ENCODE results near the gene CLOCK.
"Not testable (repeated sequence)": the region's sequence is repeated elsewhere in the genome, so short reads cannot be mapped to it uniquely, and the experiment has no call there.

Gene CLOCK

DNA sequence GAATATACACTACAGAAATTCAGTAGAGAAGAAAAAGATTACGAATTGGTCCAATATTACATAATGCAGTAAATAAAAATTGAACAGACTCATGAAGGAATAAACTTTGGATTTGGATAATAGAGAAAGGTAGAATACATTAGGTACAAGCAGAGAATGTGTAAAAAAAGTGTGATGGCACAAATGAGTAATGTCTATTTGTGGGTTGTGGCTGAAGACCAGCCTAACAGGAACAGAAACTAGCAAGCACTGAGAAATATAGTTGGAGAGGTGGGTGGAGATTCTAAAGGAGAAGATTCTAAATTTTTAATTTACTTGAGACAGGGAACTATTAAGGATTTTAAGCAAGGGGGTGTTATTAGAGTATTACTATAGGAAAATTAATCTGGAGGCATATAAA lies 15.2 kb upstream of the CLOCK start:
- Histone ChIP-seq H3K4me1 (ENCODE audit: control insufficient read depth in 2 of 2, insufficient read depth in 2 of 2, low read length in 2 of 2) (no peaks in the 10 kb centered on the region), H3K27ac (ENCODE audit: low read depth in 2 of 2, low read length in 2 of 2) (no peak overlapping the region), H3K4me3 (ENCODE audit: low read length in 2 of 2) (no peak overlapping the region), H3K9ac (ENCODE audit: low read depth in 1 of 2, low read length in 2 of 2) (no peak overlapping the region), H3K27me3 (ENCODE audit: control insufficient read depth in 2 of 2, insufficient read depth in 2 of 2, low read length in 2 of 2) (no peaks in the 10 kb centered on the region), H3K36me3 (ENCODE audit: control insufficient read depth in 2 of 2, insufficient read depth in 2 of 2, low read length in 2 of 2) (no peaks in the 10 kb centered on the region), H3K9me3 (ENCODE audit: control insufficient read depth in 2 of 2, low read length in 2 of 2) (no peaks in the 10 kb centered on the region)

DNA sequence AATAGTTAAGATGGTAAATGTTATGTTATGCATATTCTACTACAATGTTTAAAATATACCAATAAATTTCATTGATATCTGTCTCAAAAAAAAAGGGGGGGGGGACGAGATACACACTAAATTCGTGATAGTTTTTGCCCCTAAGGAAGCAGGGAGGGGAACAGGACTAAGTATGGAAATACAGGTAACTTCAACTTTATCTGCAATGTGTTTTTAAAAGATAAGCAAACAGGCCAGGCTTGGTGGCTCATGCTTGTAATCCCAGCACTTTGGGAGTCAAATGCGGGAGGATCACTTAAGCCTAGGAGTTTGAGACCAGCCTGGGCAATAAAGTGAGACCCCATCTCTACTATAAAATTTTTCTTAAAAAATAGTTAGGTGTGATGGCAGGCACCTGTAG lies 13.4 kb upstream of the CLOCK start:
- no peaks in the 10 kb centered on the region for H3K36me3 ChIP-seq (ENCODE audit: control insufficient read depth in 2 of 2, insufficient read depth in 2 of 2, low read length in 2 of 2)
- H3K4me3 ChIP-seq (ENCODE audit: low read length in 2 of 2) = no peak overlapping the region
- no peaks in the 10 kb centered on the region for H3K9me3 ChIP-seq (ENCODE audit: control insufficient read depth in 2 of 2, low read length in 2 of 2)
- H3K27me3 ChIP-seq (ENCODE audit: control insufficient read depth in 2 of 2, insufficient read depth in 2 of 2, low read length in 2 of 2) = no peaks in the 10 kb centered on the region
- no peak overlapping the region for H3K9ac ChIP-seq (ENCODE audit: low read depth in 1 of 2, low read length in 2 of 2)
- H3K27ac ChIP-seq (ENCODE audit: low read depth in 2 of 2, low read length in 2 of 2) = no peak overlapping the region
- no peaks in the 10 kb centered on the region for H3K4me1 ChIP-seq (ENCODE audit: control insufficient read depth in 2 of 2, insufficient read depth in 2 of 2, low read length in 2 of 2)

DNA sequence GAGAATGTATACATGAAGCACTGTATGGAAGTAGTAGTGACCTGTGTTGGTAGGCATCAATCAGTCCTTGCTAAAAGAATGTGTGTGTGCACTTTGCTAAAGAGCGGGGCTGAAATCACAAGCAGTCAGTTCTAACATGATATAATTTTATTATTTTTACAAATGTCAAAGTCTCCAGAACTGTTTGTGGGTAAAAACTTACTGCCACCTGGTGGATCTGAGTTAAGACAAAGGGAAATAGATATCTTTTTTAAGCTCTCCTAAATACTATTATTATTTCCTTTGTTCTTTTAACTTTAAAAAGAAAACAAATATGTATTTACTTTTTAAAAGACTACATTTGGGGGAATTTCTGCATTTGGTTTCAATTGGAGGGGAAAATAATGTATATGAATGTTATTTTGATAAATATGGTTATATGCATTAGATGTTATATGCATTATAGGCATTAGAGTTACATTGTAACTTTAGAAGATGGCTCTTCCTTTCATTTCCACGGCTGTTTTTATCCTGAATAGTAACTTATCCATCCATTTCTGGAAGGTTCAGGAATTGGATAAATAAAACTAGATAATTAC lies 7.8 kb upstream of the CLOCK start:
- Histone ChIP-seq H3K27me3 (ENCODE audit: control insufficient read depth in 2 of 2, insufficient read depth in 2 of 2, low read length in 2 of 2) (no peaks in the 10 kb centered on the region), H3K9ac (ENCODE audit: low read depth in 1 of 2, low read length in 2 of 2) (no peak overlapping the region), H3K9me3 (ENCODE audit: control insufficient read depth in 2 of 2, low read length in 2 of 2) (no peaks in the 10 kb centered on the region), H3K36me3 (ENCODE audit: control insufficient read depth in 2 of 2, insufficient read depth in 2 of 2, low read length in 2 of 2) (no peaks in the 10 kb centered on the region), H3K4me3 (ENCODE audit: low read length in 2 of 2) (no peak overlapping the region), H3K27ac (ENCODE audit: low read depth in 2 of 2, low read length in 2 of 2) (no peak overlapping the region), H3K4me1 (ENCODE audit: control insufficient read depth in 2 of 2, insufficient read depth in 2 of 2, low read length in 2 of 2) (peaks cover 0 to 1% of the 10 kb centered on the region in 2 donors)

DNA sequence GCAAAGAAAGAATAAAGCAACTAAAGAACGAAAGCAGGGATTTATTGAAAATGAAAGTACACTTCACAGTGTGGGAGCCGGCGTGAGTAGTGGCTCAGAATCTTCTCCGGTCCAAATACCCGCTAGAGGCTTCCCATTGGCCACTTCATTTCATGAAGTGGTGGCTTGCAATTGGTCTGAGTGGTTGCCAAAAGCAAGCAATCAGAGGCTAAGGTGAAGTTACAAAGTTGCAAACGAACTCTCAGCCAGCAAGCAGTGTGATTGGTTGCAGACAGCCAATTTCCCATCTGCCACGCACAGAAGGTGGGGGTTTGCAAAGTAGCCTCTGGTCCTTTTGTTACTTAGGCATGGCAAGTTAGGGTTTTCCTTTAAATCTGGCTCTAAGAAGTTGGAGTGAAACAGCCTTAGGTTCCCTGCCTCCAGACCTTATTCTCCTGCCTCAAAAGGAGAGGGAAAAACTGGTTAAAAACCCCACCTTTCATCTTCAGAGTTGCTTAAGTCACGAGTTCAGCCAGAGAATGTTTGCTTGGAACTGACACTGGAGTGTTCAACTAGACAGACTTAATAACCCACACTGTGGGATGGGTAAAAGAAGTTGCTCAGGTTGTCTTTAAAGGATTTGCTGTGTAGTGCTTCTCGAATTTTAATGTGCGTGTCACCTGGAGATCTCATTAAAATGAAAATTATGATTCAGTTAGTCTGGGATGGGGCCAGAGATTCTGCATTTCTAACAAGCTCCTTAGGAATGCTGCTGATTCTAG lies 6.9 kb upstream of the CLOCK start:
- Histone ChIP-seq H3K27me3 (ENCODE audit: control insufficient read depth in 2 of 2, insufficient read depth in 2 of 2, low read length in 2 of 2) (no peaks in the 10 kb centered on the region), H3K36me3 (ENCODE audit: control insufficient read depth in 2 of 2, insufficient read depth in 2 of 2, low read length in 2 of 2) (no peaks in the 10 kb centered on the region), H3K4me3 (ENCODE audit: low read length in 2 of 2) (peak overlapping the region; percentile 51 to 63), H3K9ac (ENCODE audit: low read depth in 1 of 2, low read length in 2 of 2) (peak overlapping the region in 1 of 2 donors; percentile 26), H3K9me3 (ENCODE audit: control insufficient read depth in 2 of 2, low read length in 2 of 2) (no peaks in the 10 kb centered on the region), H3K27ac (ENCODE audit: low read depth in 2 of 2, low read length in 2 of 2) (no peak overlapping the region), H3K4me1 (ENCODE audit: control insufficient read depth in 2 of 2, insufficient read depth in 2 of 2, low read length in 2 of 2) (peaks cover 0 to 2% of the 10 kb centered on the region in 2 donors)

DNA sequence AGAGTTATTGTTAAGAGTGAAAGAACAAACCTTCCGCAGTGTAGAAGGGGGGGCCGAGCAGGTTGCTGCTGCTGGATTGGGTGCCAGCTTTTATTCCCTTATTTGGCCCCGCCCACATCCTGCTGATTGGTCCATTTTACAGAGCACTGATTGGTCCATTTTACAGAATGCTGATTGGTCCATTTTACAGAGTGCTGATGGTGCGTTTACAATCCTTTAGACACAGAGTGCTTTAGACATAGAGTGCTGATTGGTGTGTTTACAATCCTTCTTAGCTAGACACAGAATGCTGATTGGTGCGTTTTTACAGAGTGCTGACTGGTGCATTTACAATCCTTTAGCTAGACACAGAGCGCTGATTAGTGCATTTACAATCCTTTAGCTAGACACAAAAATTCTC lies 5.3 kb upstream of the CLOCK start:
- H3K9me3 ChIP-seq (ENCODE audit: control insufficient read depth in 2 of 2, low read length in 2 of 2); H3K4me3 ChIP-seq (ENCODE audit: low read length in 2 of 2); H3K36me3 ChIP-seq (ENCODE audit: control insufficient read depth in 2 of 2, insufficient read depth in 2 of 2, low read length in 2 of 2); H3K27me3 ChIP-seq (ENCODE audit: control insufficient read depth in 2 of 2, insufficient read depth in 2 of 2, low read length in 2 of 2); H3K4me1 ChIP-seq (ENCODE audit: control insufficient read depth in 2 of 2, insufficient read depth in 2 of 2, low read length in 2 of 2); H3K9ac ChIP-seq (ENCODE audit: low read depth in 1 of 2, low read length in 2 of 2); H3K27ac ChIP-seq (ENCODE audit: low read depth in 2 of 2, low read length in 2 of 2): not testable (repeated sequence)

DNA sequence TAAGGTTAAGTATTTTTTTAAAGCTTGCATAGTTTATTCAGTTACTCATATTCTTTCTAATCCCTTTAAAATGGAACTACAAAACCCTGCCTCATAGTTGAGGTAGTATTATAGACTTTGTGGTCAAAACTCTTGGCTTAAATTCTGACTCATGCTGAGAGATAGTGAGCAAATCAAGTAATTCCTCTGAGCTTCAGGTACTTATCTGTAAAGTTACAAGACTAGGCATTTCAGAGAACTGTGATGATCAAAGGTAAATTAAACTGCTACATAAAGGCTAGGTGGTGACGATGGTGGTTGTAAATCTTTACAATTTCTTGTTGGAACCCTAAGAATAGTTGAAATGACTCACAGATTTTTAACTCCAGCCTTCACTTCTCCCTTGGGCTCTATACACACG lies 3.2 kb upstream of the CLOCK start:
- no peak overlapping the region for H3K9ac ChIP-seq (ENCODE audit: low read depth in 1 of 2, low read length in 2 of 2)
- H3K9me3 ChIP-seq (ENCODE audit: control insufficient read depth in 2 of 2, low read length in 2 of 2) = no peaks in the 10 kb centered on the region
- no peak overlapping the region for H3K4me3 ChIP-seq (ENCODE audit: low read length in 2 of 2)
- H3K27ac ChIP-seq (ENCODE audit: low read depth in 2 of 2, low read length in 2 of 2) = no peak overlapping the region
- peaks cover 0 to 2% of the 10 kb centered on the region in 2 donors for H3K4me1 ChIP-seq (ENCODE audit: control insufficient read depth in 2 of 2, insufficient read depth in 2 of 2, low read length in 2 of 2)
- H3K27me3 ChIP-seq (ENCODE audit: control insufficient read depth in 2 of 2, insufficient read depth in 2 of 2, low read length in 2 of 2) = no peaks in the 10 kb centered on the region
- no peaks in the 10 kb centered on the region for H3K36me3 ChIP-seq (ENCODE audit: control insufficient read depth in 2 of 2, insufficient read depth in 2 of 2, low read length in 2 of 2)

DNA sequence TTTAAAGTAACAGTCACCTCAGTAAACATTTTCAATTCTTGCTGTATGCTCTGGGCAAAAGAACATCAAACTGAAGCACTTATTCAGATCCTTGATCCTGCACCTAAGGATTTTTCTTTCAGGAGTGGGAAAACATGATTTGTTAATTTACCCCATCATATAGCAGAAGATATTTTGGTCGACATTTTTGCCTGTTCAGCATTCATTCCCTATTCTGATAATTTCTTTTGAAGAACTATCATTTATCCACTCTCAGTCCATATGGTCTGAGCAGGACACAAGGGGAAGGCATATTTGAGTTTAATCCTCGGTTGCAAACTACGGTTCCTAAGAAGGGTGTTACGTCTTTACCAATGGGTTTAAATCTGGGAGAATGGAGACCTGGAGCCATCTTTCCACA lies 1.2 kb upstream of the CLOCK start:
- H3K9ac ChIP-seq (ENCODE audit: low read depth in 1 of 2, low read length in 2 of 2) = no peak overlapping the region
- H3K36me3 ChIP-seq (ENCODE audit: control insufficient read depth in 2 of 2, insufficient read depth in 2 of 2, low read length in 2 of 2) = no peaks in the 10 kb centered on the region
- H3K4me3 ChIP-seq (ENCODE audit: low read length in 2 of 2) = peak overlapping the region in 1 of 2 donors; percentile 89
- H3K9me3 ChIP-seq (ENCODE audit: control insufficient read depth in 2 of 2, low read length in 2 of 2) = no peaks in the 10 kb centered on the region
- peak overlapping the region; percentile 92 to 94 for H3K27ac ChIP-seq (ENCODE audit: low read depth in 2 of 2, low read length in 2 of 2)
- peaks cover 2 to 5% of the 10 kb centered on the region in 2 donors for H3K4me1 ChIP-seq (ENCODE audit: control insufficient read depth in 2 of 2, insufficient read depth in 2 of 2, low read length in 2 of 2)
- H3K27me3 ChIP-seq (ENCODE audit: control insufficient read depth in 2 of 2, insufficient read depth in 2 of 2, low read length in 2 of 2) = no peaks in the 10 kb centered on the region

DNA sequence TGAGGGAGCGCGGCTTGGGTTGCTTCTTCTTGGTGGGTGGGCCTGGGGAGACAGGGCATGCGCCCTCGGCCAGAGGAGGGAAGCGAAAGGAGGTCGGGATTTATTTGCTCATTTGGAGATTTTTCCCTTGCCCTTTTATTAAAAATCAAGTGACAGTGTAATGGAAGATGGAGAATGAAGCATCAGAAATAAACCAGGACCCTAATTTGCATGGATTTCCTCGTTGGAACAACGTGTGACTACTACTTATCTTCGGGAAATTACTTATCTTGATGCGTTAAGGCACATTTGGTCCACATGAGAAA lies 709 bp upstream of the CLOCK start:
- Histone ChIP-seq H3K9me3 (ENCODE audit: control insufficient read depth in 2 of 2, low read length in 2 of 2) (no peaks in the 10 kb centered on the region), H3K27ac (ENCODE audit: low read depth in 2 of 2, low read length in 2 of 2) (peak overlapping the region; percentile 92 to 94)

DNA sequence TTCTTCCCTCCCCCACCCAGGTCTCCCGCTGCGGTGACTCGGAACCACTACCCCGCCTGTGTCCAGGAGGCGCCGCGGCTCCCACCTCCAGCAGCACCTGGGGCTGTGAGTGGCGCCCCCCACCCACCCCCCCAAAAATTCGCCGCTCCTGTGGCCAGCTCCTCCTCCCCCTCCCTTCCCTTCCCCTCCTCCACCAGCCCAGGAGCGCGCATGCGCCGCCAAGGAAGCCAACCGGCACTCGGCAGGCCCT lies 278 bp downstream of the CLOCK start:
- Histone ChIP-seq H3K27ac (ENCODE audit: low read depth in 2 of 2, low read length in 2 of 2) (peak overlapping the region; percentile 92 to 94), H3K4me1 (ENCODE audit: control insufficient read depth in 2 of 2, insufficient read depth in 2 of 2, low read length in 2 of 2) (peaks cover 2 to 5% of the 10 kb centered on the region in 2 donors), H3K9ac (ENCODE audit: low read depth in 1 of 2, low read length in 2 of 2) (peak overlapping the region; percentile 79 to 83), H3K4me3 (ENCODE audit: low read length in 2 of 2) (peak overlapping the region; percentile 89 to 92), H3K36me3 (ENCODE audit: control insufficient read depth in 2 of 2, insufficient read depth in 2 of 2, low read length in 2 of 2) (no peaks in the 10 kb centered on the region), H3K9me3 (ENCODE audit: control insufficient read depth in 2 of 2, low read length in 2 of 2) (no peaks in the 10 kb centered on the region), H3K27me3 (ENCODE audit: control insufficient read depth in 2 of 2, insufficient read depth in 2 of 2, low read length in 2 of 2) (no peaks in the 10 kb centered on the region)

More for the DNA sequence above, 709 bp upstream of the CLOCK start:
- H3K36me3 ChIP-seq (ENCODE audit: control insufficient read depth in 2 of 2, insufficient read depth in 2 of 2, low read length in 2 of 2) = no peaks in the 10 kb centered on the region
- no peaks in the 10 kb centered on the region for H3K27me3 ChIP-seq (ENCODE audit: control insufficient read depth in 2 of 2, insufficient read depth in 2 of 2, low read length in 2 of 2)
- peak overlapping the region; percentile 79 to 83 for H3K9ac ChIP-seq (ENCODE audit: low read depth in 1 of 2, low read length in 2 of 2)
- H3K4me1 ChIP-seq (ENCODE audit: control insufficient read depth in 2 of 2, insufficient read depth in 2 of 2, low read length in 2 of 2) = peaks cover 2 to 5% of the 10 kb centered on the region in 2 donors
- peak overlapping the region; percentile 89 to 92 for H3K4me3 ChIP-seq (ENCODE audit: low read length in 2 of 2)

DNA sequence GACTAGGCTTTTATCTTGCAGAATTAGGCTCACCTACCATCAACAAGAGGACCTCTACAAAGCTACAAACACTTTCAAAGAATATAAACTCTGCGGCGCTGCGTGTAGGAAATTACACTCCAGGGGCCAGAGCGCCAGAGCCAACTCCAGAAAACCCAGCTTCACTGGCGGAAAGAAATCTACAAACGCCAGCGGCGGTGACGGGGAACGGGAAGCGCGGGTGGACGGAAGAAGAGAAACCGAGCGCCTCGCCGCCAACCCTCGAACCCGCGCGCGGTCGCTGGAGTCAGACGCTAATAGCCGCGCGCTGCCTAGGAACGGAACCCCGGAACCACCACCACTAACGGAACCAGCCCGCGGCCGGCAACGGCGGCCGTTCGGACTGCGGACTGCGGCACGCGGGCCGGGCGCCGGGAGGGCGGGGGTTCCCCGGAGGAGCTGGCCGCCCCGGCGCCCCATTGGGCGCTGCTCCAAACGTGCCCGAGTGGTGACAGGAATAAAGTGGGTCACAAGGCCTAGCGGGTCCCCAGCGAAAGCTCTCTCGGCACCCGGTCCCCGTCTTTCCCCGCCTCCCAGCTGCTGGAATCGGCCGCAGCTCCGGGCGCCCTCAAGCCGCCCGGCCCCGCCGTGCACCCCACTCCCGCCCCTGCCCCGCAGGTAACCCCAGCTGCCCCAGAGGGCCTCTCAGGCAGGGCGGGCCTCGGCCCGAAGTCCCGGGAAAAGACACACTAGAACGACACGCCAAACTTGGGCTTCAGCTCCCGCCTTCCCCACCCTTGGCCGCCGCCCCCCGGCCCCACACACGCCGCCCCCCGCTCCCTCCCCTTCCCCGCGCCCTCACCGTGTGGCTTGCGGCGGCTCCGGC lies 836 bp downstream of the CLOCK start:
- no peaks in the 10 kb centered on the region for H3K36me3 ChIP-seq (ENCODE audit: control insufficient read depth in 2 of 2, insufficient read depth in 2 of 2, low read length in 2 of 2)
- no peaks in the 10 kb centered on the region for H3K27me3 ChIP-seq (ENCODE audit: control insufficient read depth in 2 of 2, insufficient read depth in 2 of 2, low read length in 2 of 2)
- H3K9me3 ChIP-seq (ENCODE audit: control insufficient read depth in 2 of 2, low read length in 2 of 2) = no peaks in the 10 kb centered on the region
- peaks cover 2 to 5% of the 10 kb centered on the region in 2 donors for H3K4me1 ChIP-seq (ENCODE audit: control insufficient read depth in 2 of 2, insufficient read depth in 2 of 2, low read length in 2 of 2)
- peak overlapping the region; percentile 89 to 92 for H3K4me3 ChIP-seq (ENCODE audit: low read length in 2 of 2)
- H3K27ac ChIP-seq (ENCODE audit: low read depth in 2 of 2, low read length in 2 of 2) = peak overlapping the region; percentile 92 to 94
- H3K9ac ChIP-seq (ENCODE audit: low read depth in 1 of 2, low read length in 2 of 2) = peak overlapping the region; percentile 70 to 84
